GM18517 (cell line): ENCODE data around the gene JAKMIP2.
"Not testable (repeated sequence)": the region's sequence is repeated elsewhere in the genome, so short reads cannot be mapped to it uniquely, and the experiment has no call there.

Experiments used
- ATAC-seq: cut with Tn5 transposase; IDR thresholded peaks from one replicate; pipeline ENCODE4 v1.9.1; 2021; ENCODE audit warnings: mild to moderate bottlenecking, moderate library complexity; ENCODE audit not compliant: unreplicated experiment

Gene JAKMIP2

DNA sequence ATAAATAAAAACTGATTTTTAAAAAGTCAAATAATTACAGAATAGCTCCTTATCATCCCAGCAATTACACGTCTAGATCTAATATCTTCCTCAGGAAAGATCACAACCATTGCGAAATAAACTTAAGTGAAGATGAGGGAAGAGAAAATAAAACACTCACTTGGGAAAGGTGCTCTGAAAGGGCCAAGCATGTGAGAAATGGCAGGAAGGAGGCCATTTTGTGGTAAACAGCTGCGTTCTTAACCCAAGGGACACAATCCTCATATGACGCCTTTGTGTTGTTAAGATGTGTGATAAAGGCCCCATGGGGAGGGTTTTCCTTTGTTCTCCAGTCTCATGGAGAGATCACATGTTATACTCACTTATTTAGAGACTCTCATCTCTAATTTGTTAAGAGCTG lies 32.5 kb downstream of the JAKMIP2 start:
- no peak for ATAC-seq

DNA sequence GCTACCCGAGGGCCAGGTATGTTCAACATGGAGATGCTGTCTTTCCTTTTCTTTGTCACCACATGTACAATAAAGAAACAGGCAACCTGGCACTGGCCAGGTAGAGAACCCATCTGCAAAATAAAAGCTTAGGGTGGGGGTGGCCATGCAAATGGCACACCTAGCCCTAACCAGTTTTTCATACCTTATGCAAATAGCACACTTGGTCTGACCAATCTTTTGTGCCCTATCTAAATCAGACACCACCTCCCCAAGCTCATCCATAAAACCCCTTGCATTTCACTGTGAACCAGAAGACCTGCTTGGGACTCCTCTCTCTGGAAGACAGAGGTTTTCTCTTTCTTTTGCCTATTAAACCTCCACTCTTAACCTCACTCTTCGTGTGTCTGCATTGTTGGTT lies 33.9 kb downstream of the JAKMIP2 start:
- ATAC-seq = no peak

DNA sequence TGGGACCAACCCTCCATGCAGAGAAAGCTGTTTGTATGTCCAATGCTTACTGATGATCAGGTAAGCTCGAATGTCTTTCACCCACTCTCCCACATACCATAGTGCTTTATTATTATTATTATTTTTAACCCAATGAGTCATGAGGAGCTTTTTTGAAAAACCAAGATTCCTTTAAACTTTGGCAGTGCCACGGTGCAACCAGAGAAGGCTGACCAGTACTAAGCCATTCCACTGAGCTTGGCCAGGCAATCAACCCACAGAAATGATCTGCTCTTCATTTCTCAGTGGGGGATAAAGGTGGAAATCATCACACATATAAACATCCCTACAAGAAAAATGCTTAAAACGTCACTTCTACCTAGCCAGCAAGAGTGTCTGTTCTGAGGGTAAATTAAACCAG lies 35.5 kb downstream of the JAKMIP2 start:
- ATAC-seq = no peak

DNA sequence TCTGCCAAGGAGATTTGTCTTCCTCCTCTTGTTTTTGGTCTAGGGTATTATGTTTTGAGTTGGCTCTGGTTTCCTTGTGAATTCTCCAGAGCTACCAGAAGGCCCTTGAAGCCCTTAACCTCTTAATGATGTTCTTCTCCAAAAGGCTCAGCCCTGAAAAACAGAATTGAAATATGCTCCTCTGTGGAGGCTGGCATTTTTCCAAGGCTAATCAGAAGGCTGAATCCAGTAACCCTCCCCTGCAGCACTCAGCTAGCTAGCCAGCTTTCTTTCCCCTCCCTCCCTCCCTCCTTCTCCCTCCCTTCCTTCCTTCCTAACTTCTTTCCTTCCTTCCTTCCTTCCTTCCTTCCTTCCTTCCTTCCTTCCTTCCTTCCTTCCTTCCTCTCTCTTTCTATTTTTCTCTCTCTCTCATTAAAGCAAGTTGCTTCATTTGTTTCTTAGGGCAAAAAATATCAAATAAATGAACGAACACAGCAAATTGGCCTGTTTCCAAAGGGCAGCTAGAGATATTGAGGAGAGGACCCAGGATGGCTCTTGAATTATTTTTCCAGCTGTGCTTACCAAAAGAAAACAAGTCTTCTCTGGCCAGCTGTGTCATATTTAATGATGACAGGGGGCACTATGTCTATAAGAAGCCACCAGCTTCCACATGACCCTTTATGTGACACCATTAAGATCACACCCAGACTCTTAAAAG lies 38.7 kb downstream of the JAKMIP2 start:
- ATAC-seq = no peak

DNA sequence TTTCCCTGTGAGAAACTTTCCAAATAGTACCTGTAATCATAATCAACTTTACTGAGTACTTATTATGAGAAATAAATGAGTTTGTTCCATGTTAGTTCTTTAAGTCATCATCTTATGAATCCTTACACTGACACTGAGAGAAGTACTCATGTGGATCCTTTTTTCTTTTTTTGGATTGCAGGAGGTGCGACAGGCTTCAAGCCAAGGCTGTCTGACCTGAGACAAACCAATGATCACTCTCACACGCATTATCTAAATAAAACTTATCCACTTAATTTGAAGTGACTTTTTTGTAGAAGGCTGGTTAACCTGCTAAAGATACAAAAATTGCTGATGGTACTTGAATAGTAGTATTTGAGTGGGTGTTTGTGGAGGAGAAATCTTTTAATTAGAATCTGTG lies 39.5 kb downstream of the JAKMIP2 start:
- no peak for ATAC-seq

DNA sequence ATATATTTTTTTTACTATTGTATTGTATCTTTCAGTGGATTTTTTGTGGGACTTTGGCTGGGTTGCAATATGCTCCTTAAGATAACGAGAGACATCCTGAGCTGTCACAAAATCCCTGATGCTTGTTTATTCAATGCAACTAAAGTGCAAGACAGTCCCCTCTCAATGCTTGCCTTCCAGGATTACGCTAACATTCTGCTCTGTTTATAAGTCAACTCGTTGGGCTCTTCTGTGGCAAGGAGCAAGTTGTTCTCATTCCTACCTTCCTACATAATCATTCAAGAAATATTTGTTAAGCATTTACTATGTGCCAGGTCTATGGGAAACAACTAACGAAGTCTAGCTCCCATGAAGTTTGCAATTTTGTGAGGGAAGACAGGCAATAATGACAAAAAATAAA lies 40.4 kb downstream of the JAKMIP2 start:
- no peak for ATAC-seq

DNA sequence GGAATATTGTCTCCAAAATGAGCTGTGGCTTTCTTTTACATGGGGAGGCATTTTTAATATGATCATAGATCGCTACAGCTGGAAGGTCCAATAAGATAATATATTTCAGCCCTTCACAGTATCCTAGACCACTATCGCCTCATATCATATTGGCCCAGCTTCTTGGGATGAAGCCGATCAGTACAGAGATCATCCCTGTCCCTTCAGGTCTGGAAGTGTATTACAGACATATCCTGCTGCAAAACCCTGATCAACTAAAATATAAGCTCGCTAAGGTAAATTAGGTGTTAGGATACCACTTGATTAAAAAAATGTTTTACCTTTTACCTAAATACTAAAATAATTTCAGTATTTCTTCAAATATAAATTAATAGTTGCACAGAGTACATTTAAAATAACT lies 41.7 kb downstream of the JAKMIP2 start:
- ATAC-seq = no peak

DNA sequence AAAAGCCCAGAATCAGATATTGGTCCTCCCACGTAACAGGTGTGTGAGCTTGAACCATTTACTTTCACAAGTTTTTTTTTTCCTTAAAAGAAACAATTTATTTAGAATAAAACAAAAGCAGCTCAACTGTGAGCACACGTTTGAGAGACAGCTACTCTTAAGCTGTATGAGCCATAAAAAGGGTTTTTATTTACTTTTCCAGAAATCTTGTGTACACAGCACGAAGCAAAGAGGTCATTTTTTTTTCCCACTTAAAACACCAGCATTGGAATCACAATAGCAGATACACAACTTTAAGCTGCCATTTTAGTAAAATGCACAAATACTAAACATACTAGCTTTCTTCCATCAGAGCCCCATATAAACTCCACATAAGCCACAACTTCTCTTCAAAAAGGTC lies 44.6 kb downstream of the JAKMIP2 start:
- ATAC-seq = no peak

DNA sequence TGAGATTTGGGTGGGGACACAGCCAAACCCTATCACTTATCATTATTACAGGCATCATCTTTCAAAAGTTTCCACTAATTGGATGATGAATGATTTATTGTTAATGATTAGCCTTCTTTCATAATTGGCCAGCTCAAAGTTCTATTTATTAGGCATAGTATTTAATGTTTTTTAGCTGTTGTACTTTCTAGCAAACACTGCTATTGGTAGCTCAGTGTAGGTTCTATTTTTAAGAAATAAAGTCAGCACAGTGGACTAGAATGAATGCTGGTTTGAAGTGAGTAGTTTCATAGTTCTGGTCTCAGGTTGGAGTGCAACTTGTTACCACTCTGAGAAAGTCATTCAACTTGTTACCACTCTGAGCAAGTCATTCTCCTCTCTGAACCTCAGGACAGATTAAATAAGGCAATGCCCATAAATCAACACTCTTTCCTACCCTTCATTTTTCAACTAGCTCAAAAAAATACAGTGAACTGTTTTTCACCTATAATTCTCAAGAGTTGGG lies 46.9 kb downstream of the JAKMIP2 start:
- no peak for ATAC-seq

DNA sequence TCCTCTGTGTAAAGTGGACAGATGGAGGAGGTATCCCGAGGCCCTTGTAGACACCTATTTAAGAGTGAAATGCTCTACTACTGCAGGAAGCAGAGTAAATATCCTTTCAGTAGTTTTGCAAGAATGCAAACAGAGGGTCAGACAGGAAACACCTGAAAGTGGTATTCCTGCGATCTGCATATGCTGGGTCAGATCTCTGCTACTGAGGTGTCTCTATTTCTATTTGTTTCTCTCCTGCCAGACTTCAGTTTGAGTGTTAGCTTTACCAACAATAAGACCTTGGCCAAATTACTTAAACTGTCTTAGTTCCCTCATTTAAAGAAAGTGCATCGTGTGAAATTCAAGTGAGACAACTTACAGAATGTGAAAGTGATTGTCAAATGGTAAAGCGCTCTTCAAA lies 47.6 kb downstream of the JAKMIP2 start:
- no peak for ATAC-seq

DNA sequence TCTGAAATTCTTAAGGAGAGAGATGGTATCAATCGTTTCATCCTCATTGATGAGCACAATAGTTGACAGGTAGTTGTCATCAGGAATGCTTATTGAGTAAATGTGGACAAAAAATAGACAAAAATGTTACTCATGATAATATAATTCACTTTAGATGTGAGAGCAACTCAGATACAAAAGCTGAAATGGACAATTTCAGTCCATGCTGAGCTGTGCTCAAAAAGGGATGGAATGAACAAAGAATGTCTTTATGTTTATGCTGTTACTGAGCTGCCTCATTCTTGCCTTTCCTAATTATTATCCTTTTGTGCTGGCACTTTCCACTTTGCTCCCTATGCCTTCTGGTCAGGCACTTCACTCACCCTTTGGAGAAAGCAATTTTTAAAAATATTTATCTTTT lies 49.5 kb downstream of the JAKMIP2 start:
- ATAC-seq = no peak

DNA sequence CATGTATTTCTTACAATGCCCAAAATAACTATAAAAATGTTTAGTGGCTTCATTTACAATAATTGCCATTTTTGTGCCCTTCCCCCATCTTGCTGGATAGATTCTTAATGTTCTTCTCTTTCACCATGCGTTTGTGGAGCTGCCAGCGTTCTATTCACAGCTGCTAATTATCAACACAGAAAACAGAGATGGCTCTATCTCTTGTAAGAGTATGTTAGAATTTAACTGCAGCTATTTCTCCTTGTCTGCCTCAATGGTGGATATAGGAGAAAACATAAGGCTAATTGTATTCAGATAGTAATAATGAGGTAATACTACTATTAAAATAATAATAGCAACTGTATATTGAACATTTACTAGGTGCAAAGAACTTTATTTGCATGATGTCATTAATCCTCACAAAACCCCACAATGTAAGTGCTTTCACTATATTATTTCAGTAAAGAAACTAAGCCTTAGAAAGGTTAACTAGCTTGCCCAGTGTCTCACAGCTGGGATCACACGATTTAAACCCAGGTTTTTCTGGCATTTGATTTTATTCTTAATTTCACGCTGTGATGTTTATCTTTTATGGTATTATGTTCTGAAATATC lies 50.1 kb downstream of the JAKMIP2 start:
- no peak for ATAC-seq

DNA sequence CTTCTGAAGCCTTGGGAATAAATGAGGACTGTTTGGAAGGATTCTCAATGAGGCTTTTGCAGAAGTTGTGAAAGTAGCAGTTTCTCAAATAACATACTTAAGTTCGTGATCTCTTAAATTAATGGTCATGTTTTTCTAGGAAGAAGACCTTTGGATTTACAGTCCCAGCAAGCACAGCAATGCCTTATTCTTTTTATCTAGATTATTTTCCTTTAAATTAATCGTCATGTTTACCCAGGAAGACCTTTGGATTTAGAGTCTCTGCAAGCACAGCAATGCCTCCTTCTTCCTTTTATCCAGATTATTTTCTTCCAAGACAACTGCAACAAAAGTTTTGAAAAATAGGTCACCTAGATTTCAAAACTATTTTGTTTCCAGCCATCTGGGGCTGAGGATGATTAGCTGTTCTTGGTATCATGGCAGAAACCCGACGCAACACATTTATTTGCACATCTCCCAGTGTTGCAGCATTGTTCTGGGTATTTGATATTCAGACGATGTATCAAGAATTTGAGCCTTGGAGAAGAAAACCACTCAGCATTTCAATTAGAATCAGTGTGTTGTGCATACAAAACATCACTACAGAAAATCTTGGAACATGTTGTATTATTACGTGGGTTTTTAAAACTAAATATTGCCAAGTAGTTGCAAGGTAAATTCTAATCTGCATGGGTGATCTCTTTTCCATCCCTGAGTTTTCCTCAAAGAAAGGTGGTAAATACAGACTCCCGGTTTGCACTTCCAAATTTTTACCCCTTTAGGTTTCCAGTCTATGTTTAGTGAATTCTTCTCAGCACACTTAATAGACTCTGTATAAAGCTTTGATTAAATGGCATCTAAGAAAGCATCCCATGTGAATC lies 50.9 kb downstream of the JAKMIP2 start:
- no peak for ATAC-seq

DNA sequence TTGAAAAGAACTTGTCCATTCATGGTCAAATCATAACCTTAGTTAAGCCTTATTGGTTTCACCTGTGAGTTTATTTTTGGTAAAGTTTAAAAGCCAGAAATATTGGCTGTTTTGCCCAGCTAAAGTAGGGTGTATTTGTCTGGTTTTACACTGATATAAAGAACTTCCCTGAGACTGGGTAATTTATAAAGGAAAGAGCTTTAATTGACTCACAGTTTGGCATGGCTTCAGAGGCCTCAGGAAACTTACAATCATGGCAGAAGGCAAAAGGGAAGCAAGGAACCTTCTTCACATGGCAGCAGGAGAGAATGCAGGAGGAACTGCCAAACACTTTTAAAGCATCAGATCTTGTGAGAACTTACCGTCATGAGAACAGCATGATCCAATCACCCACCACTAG lies 55.3 kb downstream of the JAKMIP2 start:
- ATAC-seq = no peak

DNA sequence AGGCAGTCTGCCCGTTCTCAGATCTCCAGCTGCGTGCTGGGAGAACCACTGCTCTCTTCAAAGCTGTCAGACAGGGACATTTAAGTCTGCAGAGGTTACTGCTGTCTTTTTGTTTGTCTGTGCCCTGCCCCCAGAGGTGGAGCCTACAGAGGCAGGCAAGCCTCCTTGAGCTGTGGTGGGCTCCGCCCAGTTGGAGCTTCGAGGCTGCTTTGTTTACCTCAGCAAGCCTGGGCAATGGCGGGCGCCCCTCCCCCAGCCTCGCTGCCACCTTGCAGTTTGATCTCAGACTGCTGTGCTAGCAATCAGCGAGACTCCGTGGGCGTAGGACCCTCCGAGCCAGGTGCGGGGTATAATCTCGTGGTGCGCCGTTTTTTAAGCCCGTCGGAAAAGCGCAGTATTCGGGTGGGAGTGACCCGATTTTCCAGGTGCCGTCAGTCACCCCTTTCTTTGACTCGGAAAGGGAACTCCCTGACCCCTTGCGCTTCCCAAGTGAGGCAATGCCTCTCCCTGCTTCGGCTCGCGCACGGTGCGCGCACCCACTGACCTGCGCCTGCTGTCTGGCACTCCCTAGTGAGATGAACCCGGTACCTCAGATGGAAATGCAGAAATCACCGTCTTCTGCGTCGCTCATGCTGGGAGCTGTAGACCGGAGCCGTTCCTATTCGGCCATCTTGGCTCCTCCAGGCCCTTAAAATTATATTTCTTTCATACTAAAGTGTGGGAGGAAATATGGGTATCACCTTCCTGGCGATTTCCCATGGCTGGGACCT lies 61.2 kb downstream of the JAKMIP2 start:
- not testable (repeated sequence) for ATAC-seq

DNA sequence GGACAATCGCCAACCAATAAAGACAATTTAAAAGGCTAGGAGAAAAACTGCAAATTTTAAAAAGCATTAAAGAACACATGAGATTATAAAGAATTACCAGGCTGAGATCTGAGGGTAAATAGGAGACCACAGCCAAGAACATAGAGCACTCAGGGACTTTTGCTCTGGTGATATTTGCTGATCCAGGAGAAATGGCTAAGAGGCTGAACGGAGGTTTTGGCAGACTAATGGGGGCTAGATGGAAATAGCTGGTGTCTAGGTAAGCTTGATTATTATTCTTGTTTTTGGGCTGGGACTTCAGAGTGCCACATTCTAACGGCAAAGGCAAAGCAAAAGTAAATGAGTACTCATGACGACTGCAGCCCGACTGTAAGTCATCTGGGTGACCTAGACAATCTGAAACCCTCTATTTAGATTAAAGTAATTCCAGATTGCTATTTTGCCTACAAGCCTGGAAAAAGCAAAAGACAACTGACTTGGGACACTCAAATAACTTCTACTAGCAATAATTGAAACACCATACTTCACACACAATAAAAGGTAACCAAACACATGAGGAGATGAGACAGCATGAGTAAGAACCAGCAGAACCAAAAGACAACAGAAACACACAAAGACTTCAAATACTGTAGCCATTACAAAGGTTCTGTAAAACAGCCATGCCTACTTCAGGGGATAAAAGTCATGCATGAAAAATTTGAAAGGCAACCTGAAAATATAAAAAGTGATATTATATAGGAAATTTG lies 68.8 kb downstream of the JAKMIP2 start:
- ATAC-seq = no peak

DNA sequence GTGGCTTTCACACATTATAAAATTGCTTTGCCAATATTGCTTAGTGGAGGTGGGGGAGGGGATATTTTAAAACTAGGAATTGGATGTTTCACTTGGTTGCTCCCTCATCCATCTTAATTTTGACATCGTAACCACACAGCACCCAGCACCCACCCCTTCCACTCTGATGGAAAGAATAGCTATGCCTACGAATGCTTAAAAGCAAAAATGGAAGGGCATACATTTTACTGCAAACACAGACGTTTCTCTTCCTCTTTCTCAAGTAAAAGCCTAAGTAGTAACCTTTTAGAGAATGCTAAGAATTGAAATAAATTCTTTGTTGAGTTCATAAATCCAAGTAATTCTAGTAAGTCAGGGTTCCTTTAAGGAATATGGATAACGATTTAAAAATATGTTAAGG lies 69.9 kb downstream of the JAKMIP2 start:
- ATAC-seq = no peak

DNA sequence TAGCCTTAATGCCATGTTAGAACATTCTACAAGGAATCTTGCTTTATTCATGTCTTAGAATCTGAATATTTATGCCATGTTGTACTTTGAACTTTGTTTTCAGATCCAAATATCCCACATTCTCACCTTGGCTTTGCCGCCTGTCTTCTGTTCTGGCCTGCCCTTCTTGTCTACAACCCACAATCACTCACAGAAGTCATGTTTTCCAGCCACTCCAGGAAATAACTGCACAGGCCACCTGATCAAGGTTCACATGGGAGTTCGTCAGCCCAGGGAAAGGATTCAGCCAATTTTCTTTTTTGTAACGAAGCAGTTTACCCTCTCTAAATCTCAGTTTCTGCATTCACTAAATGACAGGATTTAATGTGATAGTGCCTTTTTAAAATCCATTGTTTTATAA lies 70.5 kb downstream of the JAKMIP2 start:
- no peak for ATAC-seq

DNA sequence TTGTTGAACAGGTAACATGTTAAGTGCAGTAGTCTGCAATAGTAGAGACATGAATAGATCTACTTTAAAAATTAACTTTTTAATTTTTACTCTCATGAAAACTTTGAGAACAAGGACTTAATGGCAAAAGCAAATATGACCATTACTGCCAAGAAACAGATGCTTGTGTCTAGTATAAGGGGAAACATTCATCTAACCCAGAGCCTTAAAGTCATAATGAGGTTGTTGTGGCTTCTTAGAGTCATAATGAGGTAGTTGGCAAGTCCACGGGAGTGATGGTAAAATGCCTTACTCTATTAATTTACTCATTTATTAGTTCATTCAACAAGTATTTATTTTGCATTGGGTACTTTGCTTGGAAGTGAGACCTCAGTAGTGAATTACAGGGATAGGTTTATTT lies 71.5 kb downstream of the JAKMIP2 start:
- no peak for ATAC-seq

DNA sequence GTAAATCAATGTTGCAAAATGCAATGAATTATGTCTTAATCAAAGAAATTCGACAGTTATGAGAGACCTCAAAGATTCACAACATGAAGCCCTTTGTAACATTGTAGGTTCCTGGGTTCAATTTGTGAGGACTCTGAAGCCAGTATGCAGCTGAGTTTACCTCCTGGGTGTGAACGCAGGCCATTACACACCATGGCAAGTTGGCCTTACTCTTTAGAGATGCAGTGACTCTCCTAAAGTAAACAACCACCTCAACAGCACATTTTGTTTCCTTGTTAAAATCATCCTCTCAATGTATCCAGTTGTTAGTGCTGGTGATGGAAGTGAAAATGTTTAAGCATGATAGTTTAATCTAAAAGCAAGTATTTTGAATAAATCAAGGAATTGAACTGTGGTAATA lies 73.8 kb downstream of the JAKMIP2 start:
- no peak for ATAC-seq
